Right kidney (tissue), 1 donor: Measurements from ENCODE around the gene PANK2.
"Not testable (repeated sequence)": the region's sequence is repeated elsewhere in the genome, so short reads cannot be mapped to it uniquely, and the experiment has no call there.

Experiments
- DNase-seq: peaks from one replicate; pipeline ENCODE4 v3.0.0-alpha.2; 2016

Gene PANK2

DNA sequence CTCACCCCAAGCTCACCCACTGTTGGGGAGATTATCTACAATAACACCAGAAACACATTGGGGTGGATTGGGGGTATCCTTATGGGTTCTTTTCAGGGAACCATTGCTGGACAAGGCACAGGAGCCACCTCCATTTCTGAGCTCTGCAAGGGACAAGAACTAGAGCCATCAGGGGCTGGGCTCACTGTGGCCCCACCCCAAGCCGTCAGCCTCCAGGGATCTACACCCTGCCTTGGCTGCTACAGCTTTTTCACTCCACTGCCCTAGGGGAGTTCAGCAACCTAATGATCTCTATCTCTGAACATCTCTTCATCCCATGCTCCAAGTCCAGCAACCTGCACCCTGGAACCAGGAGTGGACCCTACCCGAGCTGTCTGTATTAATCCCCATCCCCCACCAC lies 21.4 kb upstream of the PANK2 start:
- DNase-seq = no peak

- DNase-seq = no peak
Measured at GRCh38 chr20:3869839-3870634, 19.1 kb upstream of the PANK2 start.

GRCh38 chr20:3871550-3872265 lies 17.5 kb upstream of the PANK2 start:
- no peak for DNase-seq

- DNase-seq = no peak
Measured at GRCh38 chr20:3873507-3873906, 15.7 kb upstream of the PANK2 start.

- DNase-seq = no peak
Measured at GRCh38 chr20:3874194-3874844, 14.9 kb upstream of the PANK2 start.

GRCh38 chr20:3875378-3875974 lies 13.7 kb upstream of the PANK2 start:
- no peak for DNase-seq

DNA sequence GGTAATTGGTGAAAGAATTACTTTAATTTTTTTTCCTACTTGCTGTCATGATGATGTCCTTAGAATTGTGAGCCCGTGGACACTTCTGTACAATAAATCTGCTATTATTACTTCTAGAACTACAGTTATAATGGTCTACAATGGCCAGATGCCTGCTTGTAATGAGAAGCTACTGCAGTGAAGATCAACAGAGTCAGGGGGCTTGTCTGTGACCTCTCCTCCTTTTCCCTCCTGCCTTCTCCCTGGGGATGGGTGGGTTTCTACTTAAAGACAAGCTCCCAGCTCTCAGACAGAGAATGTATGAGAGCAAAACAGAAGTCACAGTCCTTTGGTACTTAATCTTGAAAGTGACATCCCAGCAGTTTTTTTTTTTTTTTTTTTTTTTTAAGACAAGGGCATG lies 13.2 kb upstream of the PANK2 start:
- DNase-seq = no peak

DNA sequence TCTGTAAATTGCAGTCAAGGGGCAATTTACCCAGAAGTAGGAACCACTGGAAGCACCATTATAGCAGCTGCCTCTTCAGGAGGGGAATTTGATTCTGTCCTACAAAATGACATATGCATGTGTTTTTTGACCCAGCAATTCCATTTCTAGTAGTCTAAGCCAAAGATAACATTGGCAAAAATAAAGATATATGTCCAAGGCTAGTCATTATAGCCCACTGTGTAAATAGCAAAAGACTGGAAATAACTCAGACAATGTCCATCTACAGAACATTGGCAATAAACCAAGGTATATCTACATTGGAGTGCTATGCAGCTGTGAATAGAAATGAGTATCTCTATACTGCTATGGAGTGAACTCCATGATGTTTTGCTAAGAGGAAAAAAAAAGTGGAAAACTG lies 12.5 kb upstream of the PANK2 start:
- no peak for DNase-seq

DNA sequence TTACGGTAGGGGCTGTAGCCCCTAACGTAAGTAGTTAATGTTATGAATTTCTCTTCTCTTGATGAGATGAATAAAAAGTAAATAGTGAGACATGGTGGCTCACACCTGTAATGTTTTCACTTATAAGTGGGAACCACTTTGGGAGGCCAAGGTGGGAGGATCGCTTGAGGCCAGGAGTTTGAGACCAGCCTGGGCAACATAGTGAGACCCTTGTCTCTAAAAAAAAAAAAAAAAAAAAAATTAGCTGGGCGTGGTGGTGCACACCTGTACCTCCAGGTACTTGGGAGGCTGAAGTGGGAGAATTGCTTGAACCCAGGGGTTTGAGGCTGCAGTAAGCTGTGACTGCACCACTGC lies 10.3 kb upstream of the PANK2 start:
- not testable (repeated sequence) for DNase-seq

DNA sequence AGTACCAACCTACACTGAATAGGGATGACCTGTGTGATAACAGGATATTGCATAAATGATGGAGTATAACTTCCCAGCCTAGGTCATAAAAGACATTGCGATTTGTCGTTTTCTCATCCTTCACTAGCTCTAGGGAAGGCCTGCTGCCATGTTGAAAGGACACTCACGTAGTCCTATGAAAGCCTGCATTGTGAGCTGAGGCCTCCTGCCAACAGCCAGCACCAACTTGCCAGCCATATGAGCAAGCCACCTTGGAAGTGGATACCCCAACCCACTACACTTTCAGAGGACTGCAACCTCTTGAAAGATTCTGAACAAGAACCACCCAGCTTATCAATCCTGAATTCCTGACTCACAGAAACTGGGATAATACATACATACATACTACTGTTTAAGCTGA lies 3.5 kb upstream of the PANK2 start:
- no peak for DNase-seq

DNA sequence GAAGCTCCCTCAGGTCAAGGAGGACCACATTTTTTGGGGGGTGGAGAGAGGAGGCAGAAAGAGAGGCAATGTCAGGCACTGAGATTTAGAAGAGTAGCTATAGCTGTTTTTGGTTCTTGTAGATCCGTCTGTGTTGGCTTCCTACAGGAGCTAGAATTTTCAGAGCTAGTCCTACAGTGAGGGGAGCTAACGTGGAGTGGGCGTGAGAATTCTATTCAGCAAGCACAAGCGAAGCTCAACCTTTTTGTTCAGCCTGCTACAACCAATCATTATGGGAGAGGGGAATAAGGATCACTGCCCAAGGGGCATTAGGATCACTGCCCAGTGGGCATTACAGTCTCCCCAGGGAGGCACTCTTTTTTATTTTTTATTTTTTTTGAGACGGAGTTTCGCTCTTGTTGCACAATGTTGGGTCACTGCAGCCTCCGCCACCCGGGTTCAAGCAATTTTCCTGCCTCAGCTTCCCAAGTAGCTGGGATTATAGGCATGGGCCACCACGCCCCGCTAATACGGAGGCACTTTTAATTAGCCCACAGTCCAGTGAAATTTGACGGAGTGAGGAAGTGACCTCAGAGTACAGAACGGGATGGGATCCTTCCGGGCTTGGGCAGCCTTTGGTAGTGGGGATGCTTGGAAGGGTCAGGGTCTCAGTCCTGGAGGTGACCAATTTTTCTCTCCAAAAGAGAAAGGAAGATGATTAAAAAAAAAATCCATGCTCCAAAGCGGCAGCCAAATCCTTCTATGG lies 1.1 kb upstream of the PANK2 start:
- no peak for DNase-seq

- peak; percentile 57 for DNase-seq
Measured at GRCh38 chr20:3889489-3890397, 556 bp downstream of the PANK2 start.

- no peak for DNase-seq
Measured at GRCh38 chr20:3890398-3890751, 1.2 kb downstream of the PANK2 start.

GRCh38 chr20:3890999-3891929 lies 2.1 kb downstream of the PANK2 start:
- no peak for DNase-seq

- no peak for DNase-seq
Measured at GRCh38 chr20:3894796-3895195, 5.6 kb downstream of the PANK2 start.

DNA sequence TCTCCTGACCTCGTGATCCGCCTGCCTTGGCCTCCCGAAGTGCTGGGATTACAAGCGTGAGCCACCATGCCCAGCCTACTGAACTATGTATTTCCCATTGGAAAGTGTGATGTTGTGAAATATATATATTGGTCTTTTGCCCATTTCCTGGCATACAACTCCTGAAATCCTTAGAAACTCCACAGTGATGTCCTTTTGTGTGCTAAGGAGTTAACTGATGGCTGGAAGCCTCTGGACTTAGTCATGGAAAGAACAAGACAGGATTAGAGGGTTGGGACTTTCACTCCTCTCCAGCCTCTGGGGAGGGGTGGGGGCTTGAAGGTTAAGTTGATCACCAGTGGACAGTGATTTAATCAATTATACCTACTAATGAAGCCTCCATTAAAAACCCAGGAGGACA lies 7.1 kb downstream of the PANK2 start:
- DNase-seq = no peak

DNA sequence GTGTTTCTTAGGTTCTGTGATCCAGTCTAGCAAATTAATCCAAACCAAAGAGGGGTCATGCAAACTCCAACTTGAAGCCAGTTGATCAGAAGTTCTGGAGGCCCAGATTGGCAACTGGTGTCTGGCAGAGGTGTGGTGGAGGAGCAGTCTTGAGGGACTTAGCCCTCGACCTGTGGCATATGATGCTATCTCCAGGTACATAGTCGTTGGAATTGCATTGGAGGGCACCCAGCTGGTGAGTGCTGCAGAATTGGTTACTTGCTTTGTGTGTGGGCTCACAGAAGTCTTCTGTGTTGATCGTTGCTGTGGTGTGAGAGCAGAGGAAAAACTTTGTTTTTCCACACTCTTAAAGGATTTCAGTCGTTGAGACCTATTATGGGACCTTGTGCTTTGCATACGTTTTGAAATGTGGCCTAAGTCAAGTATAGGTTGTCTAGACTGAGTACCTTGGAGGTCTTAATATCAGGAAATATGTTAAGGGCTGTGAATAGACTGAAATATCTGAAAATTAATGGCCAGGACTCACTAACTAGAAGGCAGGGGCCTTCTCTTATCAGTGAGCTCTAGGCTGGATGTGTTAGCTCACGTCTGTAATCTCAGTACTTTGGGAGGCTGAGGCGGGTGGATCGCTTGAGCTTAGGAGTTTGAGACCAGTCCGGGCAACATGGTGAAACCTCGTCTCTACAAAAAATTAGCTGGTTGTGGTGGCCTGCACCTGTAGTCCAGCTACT lies 7.8 kb downstream of the PANK2 start:
- no peak for DNase-seq

DNA sequence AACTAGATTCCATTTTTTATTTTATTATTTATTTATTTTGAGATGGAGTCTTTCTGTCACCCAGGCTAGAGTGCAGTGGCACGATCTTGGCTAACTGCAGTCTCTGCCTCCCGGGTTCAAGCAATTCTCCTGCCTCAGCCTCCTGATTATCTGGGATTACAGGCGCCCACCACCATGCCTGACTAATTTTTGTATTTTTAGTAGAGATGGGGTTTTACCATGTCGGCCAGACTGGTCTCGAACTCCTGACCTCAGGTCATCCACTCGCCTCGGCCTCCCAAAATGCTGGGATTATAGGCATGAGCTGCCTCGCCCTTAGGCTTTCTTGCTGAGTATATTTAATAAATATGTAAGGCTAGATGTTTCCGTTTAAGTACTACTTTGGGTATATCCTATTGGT lies 9.0 kb downstream of the PANK2 start:
- DNase-seq = not testable (repeated sequence)

- no peak for DNase-seq
Measured at GRCh38 chr20:3898639-3899038, 9.5 kb downstream of the PANK2 start.

DNA sequence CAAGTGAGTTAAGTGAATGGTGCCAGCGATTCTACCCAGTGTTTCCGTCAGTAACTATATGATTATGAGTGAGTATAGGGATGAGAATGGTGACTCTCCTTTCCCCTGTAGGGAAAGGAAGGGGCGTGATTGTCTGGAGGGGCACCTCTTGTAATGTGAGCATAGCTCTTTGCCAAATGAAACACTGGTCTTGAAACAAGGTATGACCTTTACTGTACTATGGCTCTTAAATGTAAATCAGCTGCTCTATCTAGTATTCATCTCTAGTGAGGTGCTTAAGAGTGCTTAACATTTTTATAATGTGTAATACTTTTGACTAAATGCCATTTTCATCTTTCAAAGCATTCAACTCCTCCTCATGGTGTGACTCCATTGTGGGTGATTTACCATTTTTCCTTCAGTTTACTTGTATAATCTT lies 11.0 kb downstream of the PANK2 start:
- DNase-seq = no peak
